CD4-positive, alpha-beta T cell (primary cell): Measurements from ENCODE around the gene PNLIPRP1. TPM values are rescaled to one million over a fixed set of nuclear protein-coding genes. Genes with fewer than 3 reads are reported as not detected.
A peak's percentile ranks its signal among the peaks of the same experiment; 100 is the strongest.

Experiments
- ATAC-seq: fragments of 200-7000 bp; cut with Tn5 transposase; one replicate; pipeline ENCODE4 v1.10.0; 2022; ENCODE audit warnings: mild to moderate bottlenecking; ENCODE audit not compliant: poor library complexity
- CTCF ChIA-PET: fragments of 350-600 bp; sonication (Branson Sonifier 250); formaldehyde crosslinking; loops from one replicate; lab custom pipeline; 2021; ENCODE audit warnings: antibody characterized with exemption, inconsistent platforms; lab: Charles Lee
- POLR2A ChIA-PET: fragments of 350-600 bp; sonication (Branson Sonifier 250); formaldehyde crosslinking; loops from one replicate; lab custom pipeline; 2021; ENCODE audit warnings: antibody characterized with exemption, inconsistent platforms; lab: Charles Lee
- DNase-seq, 14 experiments: peaks; one replicate each; pipeline ENCODE4 v3.0.0-alpha.2; 2013 to 2020; ENCODE audit warnings: mixed read lengths in 2 of 14
- H3K27ac ChIP-seq, 2 donors: one replicate each; pipeline versions ENCODE4 v1.5.1 to v1.7.0; 2013; ENCODE audit warnings: low read length in 2 of 2, low read depth in 1 of 2, mild to moderate bottlenecking in 1 of 2
- H3K27me3 ChIP-seq, 2 experiments: 1 replicate in 1 of 2; 2 replicates in 1 of 2; pipeline versions ENCODE4 v1.6.1 to v1.7.0; 2013; ENCODE audit warnings: low read length in 2 of 2, control low read depth in 1 of 2, mild to moderate bottlenecking in 1 of 2, moderate library complexity in 1 of 2; ENCODE audit not compliant: insufficient read depth in 2 of 2, control insufficient read depth in 1 of 2
- H3K36me3 ChIP-seq: one replicate; pipeline ENCODE4 v1.6.1; 2013; ENCODE audit warnings: low read length, control low read depth; ENCODE audit not compliant: insufficient read depth
- H3K4me1 ChIP-seq: one replicate; pipeline ENCODE4 v1.6.1; 2013; ENCODE audit warnings: low read length, control low read depth; ENCODE audit not compliant: insufficient read depth
- H3K4me3 ChIP-seq: one replicate; pipeline ENCODE4 v1.5.1; 2013; ENCODE audit warnings: mild to moderate bottlenecking, low read length, moderate library complexity
- H3K9me3 ChIP-seq, 2 experiments: 1 replicate in 1 of 2; 2 replicates in 1 of 2; pipeline versions ENCODE4 v1.6.1 to v1.7.0; 2013; ENCODE audit warnings: low read length in 2 of 2, mild to moderate bottlenecking in 2 of 2, control low read depth in 1 of 2, moderate library complexity in 1 of 2; ENCODE audit not compliant: control insufficient read depth in 1 of 2, insufficient read depth in 1 of 2
- H3K27ac Mint-ChIP-seq: one replicate; pipeline ENCODE4 v1.8.0; 2020; ENCODE audit warnings: mixed read lengths
- H3K27me3 Mint-ChIP-seq: one replicate; pipeline ENCODE4 v1.8.0; 2021; ENCODE audit warnings: mixed read lengths
- H3K36me3 Mint-ChIP-seq: one replicate; pipeline ENCODE4 v1.8.0; 2021; ENCODE audit warnings: low read depth, mixed read lengths
- H3K4me1 Mint-ChIP-seq: one replicate; pipeline ENCODE4 v1.8.0; 2021; ENCODE audit warnings: low read depth, mixed read lengths
- H3K4me3 Mint-ChIP-seq: one replicate; pipeline ENCODE4 v1.8.0; 2020; ENCODE audit warnings: mild to moderate bottlenecking, mixed read lengths
- H3K9me3 Mint-ChIP-seq: one replicate; pipeline ENCODE4 v1.8.0; 2020; ENCODE audit warnings: mixed read lengths
- intact Hi-C, 2 experiments: fragments of 100-400 bp; cut with DNase I in 1 of 2; cut with micrococcal nuclease in 1 of 2; formaldehyde crosslinking; loops; one replicate each; pipeline versions ENCODE4 v1.15.1 to v1.9.0; 2023 to 2025; cut with DNase I, micrococcal nuclease
- total RNA-seq, 174 experiments: library from RNA in 2 of 174; stranded (reverse) in 2 of 174; gene quantifications; one replicate each; pipeline ENCODE4 v1.2.3 and lab custom pipeline; 2021 to 2026
- TF ChIP-seq, protein P1 (sequence below): fragments of 200-600 bp; IDR thresholded peaks from one replicate; pipeline ENCODE4 v1.8.0; 2022; ENCODE audit warnings: antibody characterized with exemption, mild to moderate bottlenecking

PNLIPRP1 gene
- total RNA-seq, 2 experiments from 2014 or later = not detected

DNA sequence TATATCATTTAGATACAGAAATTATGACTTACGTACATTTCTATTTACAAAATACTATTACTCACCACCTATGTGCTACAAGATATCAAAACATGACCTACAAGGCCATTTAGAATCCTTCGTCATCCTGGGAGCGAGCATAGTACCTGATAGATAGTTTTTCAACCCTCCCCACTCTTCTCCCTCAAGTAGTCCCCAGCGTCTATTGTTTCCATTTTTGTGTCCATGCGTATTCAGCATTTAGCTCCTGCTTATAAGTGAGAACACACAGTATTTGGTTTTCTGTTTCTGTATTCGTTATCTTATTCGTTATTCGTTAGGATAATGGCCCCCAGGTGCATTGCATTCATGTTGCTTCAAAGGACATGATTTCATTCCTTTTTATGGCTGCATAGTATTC lies 58.1 kb downstream of the PNLIPRP1 start:
- H3K4me3 ChIP-seq = no peak overlapping the region
- Mint-ChIP-seq H3K4me3 (no peak overlapping the region), H3K27ac (no peak overlapping the region), H3K36me3 (no peaks in the 10 kb centered on the region), H3K27me3 (peaks cover 30% of the 10 kb centered on the region), H3K4me1 (no peaks in the 10 kb centered on the region), H3K9me3 (peaks cover 14% of the 10 kb centered on the region)
- no peaks in the 10 kb centered on the region for H3K36me3 ChIP-seq
- peaks cover 6 to 7% of the 10 kb centered on the region in 2 experiments for H3K9me3 ChIP-seq
- peaks cover under 1% of the 10 kb centered on the region in 2 experiments for H3K27me3 ChIP-seq
- H3K4me1 ChIP-seq = no peaks in the 10 kb centered on the region
- no peak overlapping the region for H3K27ac ChIP-seq
- ATAC-seq (no peak), DNase-seq (no peak)
- intact Hi-C loops = no loop called here
- ChIA-PET CTCF (no interaction called here), POLR2A (no interaction called here)
- TF ChIP-seq, protein P1, sequence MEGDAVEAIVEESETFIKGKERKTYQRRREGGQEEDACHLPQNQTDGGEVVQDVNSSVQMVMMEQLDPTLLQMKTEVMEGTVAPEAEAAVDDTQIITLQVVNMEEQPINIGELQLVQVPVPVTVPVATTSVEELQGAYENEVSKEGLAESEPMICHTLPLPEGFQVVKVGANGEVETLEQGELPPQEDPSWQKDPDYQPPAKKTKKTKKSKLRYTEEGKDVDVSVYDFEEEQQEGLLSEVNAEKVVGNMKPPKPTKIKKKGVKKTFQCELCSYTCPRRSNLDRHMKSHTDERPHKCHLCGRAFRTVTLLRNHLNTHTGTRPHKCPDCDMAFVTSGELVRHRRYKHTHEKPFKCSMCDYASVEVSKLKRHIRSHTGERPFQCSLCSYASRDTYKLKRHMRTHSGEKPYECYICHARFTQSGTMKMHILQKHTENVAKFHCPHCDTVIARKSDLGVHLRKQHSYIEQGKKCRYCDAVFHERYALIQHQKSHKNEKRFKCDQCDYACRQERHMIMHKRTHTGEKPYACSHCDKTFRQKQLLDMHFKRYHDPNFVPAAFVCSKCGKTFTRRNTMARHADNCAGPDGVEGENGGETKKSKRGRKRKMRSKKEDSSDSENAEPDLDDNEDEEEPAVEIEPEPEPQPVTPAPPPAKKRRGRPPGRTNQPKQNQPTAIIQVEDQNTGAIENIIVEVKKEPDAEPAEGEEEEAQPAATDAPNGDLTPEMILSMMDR = no peak

DNA sequence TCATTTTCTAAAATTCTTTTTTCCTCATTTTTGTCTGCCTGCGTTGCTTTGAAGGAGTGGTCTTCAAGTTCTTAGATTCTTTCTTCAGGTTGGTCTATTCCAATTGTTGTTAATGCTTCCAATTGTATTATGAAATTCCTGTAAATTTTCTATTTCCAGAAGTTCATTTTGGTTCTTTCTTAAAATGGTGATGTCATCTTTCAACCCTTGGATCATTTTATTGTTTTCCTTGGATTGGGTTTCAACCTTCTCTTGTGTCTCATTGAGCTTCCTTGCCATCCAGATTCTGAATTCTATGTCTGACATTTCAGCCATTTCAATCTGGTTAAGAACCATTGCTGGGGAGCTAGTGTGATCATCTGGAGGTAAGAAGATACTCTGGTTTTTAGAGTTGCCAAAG lies 63.1 kb downstream of the PNLIPRP1 start:
- Histone ChIP-seq H3K27me3 (peaks cover 8 to 13% of the 10 kb centered on the region in 2 experiments), H3K27ac (no peak overlapping the region), H3K4me1 (no peaks in the 10 kb centered on the region), H3K9me3 (peaks cover 0 to 7% of the 10 kb centered on the region in 2 experiments), H3K36me3 (no peaks in the 10 kb centered on the region), H3K4me3 (no peak overlapping the region)
- intact Hi-C loops = no loop called here
- Mint-ChIP-seq H3K36me3 (no peaks in the 10 kb centered on the region), H3K27ac (no peak overlapping the region), H3K27me3 (peaks cover 49% of the 10 kb centered on the region), H3K9me3 (peaks cover 13% of the 10 kb centered on the region), H3K4me1 (no peaks in the 10 kb centered on the region), H3K4me3 (no peak overlapping the region)
- no peak for ATAC-seq
- POLR2A ChIA-PET = no interaction called here
- DNase-seq = no peak
- CTCF ChIA-PET = no interaction called here
- TF ChIP-seq, protein P1 = no peak

DNA sequence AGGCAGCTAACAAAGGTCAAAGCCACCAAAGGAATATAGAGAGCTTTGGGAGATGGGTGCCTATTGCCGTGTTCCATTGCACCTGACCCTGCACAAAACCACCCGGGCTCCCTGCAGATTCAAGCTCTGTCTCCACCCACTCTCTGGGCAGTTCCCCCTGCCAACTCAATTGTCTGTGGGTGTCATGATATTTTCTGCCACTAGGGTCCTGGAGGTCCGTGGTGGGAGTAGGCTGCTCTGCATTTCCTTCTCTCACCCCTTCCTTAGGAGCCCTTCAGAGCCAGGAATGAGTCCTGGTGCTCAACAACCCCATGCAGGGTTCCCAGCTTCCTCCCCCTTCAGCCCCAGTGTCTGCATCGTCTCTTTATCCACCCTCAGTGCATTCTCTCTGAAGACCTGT lies 64.1 kb downstream of the PNLIPRP1 start:
- POLR2A ChIA-PET = no interaction called here
- Histone ChIP-seq H3K36me3 (no peaks in the 10 kb centered on the region), H3K4me1 (no peaks in the 10 kb centered on the region), H3K27ac (no peak overlapping the region), H3K27me3 (peaks cover 8 to 16% of the 10 kb centered on the region in 2 experiments), H3K9me3 (peaks cover 0 to 4% of the 10 kb centered on the region in 2 experiments), H3K4me3 (no peak overlapping the region)
- Mint-ChIP-seq H3K4me1 (no peaks in the 10 kb centered on the region), H3K36me3 (no peaks in the 10 kb centered on the region), H3K27me3 (peaks cover 55% of the 10 kb centered on the region), H3K4me3 (no peak overlapping the region), H3K27ac (no peak overlapping the region), H3K9me3 (peaks cover 6% of the 10 kb centered on the region)
- peak in 1 of 14 experiments; percentile 3 for DNase-seq
- TF ChIP-seq, protein P1 = no peak
- intact Hi-C loops = no loop called here
- CTCF ChIA-PET = no interaction called here
- ATAC-seq = no peak
